MCF 10A (cell line): ENCODE data around the gene DNAJA2. TPM values are rescaled to one million over a fixed set of nuclear protein-coding genes. Genes with fewer than 3 reads are reported as not detected.

ENCODE experiments used
- BruUV-seq: library from RNA; stranded (reverse); fragments of 400-500 nt; replicated peaks from 2 replicates; lab custom pipeline; 2021; lab: Mats Ljungman, UMichigan
- CTCF ChIA-PET: fragments of 300-600 bp; sonication (Branson Sonifier 250); formaldehyde crosslinking; extraction: SDS; loops from one replicate; lab custom pipeline; 2021; ENCODE audit warnings: antibody characterized with exemption, inconsistent platforms; lab: Yijun Ruan, JAX
- POLR2A ChIA-PET: fragments of 300-600, 350-650 bp; sonication (Branson Sonifier 250); formaldehyde crosslinking; extraction: SDS; loops from one replicate; lab custom pipeline; 2020; ENCODE audit warnings: antibody characterized with exemption, inconsistent platforms; lab: Yijun Ruan, JAX
- DNase-seq: peaks from one replicate; pipeline ENCODE4 v3.0.0-alpha.2; 2018; ENCODE audit not compliant: unreplicated experiment
- H3K27ac Mint-ChIP-seq: one replicate; pipeline ENCODE4 v1.8.0; 2022; ENCODE audit warnings: mild to moderate bottlenecking, low read depth, mixed read lengths; ENCODE audit not compliant: unreplicated experiment
- H3K27me3 Mint-ChIP-seq: one replicate; pipeline ENCODE4 v1.8.0; 2022; ENCODE audit warnings: mixed read lengths; ENCODE audit not compliant: insufficient read depth, unreplicated experiment
- H3K36me3 Mint-ChIP-seq: one replicate; pipeline ENCODE4 v1.8.0; 2022; ENCODE audit warnings: mild to moderate bottlenecking, moderate library complexity, mixed read lengths; ENCODE audit not compliant: insufficient read depth, unreplicated experiment
- H3K4me1 Mint-ChIP-seq: one replicate; pipeline ENCODE4 v1.8.0; 2022; ENCODE audit warnings: mixed read lengths; ENCODE audit not compliant: insufficient read depth, unreplicated experiment
- H3K4me3 Mint-ChIP-seq: one replicate; pipeline ENCODE4 v1.8.0; 2022; ENCODE audit warnings: mild to moderate bottlenecking, moderate library complexity, mixed read lengths; ENCODE audit not compliant: unreplicated experiment
- H3K9me3 Mint-ChIP-seq: one replicate; pipeline ENCODE4 v1.8.0; 2022; ENCODE audit warnings: mixed read lengths; ENCODE audit not compliant: unreplicated experiment
- intact Hi-C: fragments of 100-400 bp; cut with micrococcal nuclease; formaldehyde crosslinking; loops from 2 replicates; pipeline ENCODE4 v1.14.1; 2022
- total RNA-seq: library from RNA; stranded (reverse); gene quantifications from 2 replicates; pipeline ENCODE4 v1.2.3, GENCODE V29; 2022
- TF ChIP-seq, protein P1 (sequence below): fragments of 200-600 bp; IDR thresholded peaks from one replicate; pipeline ENCODE4 v1.8.0; 2022; ENCODE audit warnings: antibody characterized with exemption, mild to moderate bottlenecking; ENCODE audit not compliant: unreplicated experiment

Gene DNAJA2
- total RNA-seq, 1 experiment from 2014 or later = 64.8 TPM

GRCh38 chr16:46906360-46907060 lies 67.0 kb downstream of the DNAJA2 start:
- intact Hi-C loops = no loop called here
- no peaks in the 10 kb centered on the region for H3K9me3 Mint-ChIP-seq
- no peak for DNase-seq
- POLR2A ChIA-PET = interaction anchor here (0.9 kb wide), 1 partner anchor 53 kb away, joined by 4 read pairs; no protein-coding TSS in a partner anchor
- no peaks in the 10 kb centered on the region for H3K27me3 Mint-ChIP-seq
- CTCF ChIA-PET = interaction anchor here (0.6 to 15.6 kb wide), 9 partner anchors 10 to 233 kb away, joined by 3 to 287 read pairs (median 5); no protein-coding TSS in a partner anchor
- H3K4me3 Mint-ChIP-seq = no peak overlapping the region
- BruUV-seq = no TSS peak
- no peak overlapping the region for H3K27ac Mint-ChIP-seq
- TF ChIP-seq, protein P1, sequence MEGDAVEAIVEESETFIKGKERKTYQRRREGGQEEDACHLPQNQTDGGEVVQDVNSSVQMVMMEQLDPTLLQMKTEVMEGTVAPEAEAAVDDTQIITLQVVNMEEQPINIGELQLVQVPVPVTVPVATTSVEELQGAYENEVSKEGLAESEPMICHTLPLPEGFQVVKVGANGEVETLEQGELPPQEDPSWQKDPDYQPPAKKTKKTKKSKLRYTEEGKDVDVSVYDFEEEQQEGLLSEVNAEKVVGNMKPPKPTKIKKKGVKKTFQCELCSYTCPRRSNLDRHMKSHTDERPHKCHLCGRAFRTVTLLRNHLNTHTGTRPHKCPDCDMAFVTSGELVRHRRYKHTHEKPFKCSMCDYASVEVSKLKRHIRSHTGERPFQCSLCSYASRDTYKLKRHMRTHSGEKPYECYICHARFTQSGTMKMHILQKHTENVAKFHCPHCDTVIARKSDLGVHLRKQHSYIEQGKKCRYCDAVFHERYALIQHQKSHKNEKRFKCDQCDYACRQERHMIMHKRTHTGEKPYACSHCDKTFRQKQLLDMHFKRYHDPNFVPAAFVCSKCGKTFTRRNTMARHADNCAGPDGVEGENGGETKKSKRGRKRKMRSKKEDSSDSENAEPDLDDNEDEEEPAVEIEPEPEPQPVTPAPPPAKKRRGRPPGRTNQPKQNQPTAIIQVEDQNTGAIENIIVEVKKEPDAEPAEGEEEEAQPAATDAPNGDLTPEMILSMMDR = no peak
- no peaks in the 10 kb centered on the region for H3K4me1 Mint-ChIP-seq
- H3K36me3 Mint-ChIP-seq = peaks cover 47% of the 10 kb centered on the region

Other genes with a start within 250 kb of the DNAJA2 start
- gene MYLK3, start 225.3 kb downstream of the DNAJA2 start, total RNA-seq = 0.05 TPM in 1 of 2 replicates, not detected in the other
- 11.5 and 13.5 TPM in 2 replicates for gene C16orf87, start 142.5 kb downstream of the DNAJA2 start, total RNA-seq
- 44.7 and 60.6 TPM in 2 replicates for gene GPT2, start 89.3 kb downstream of the DNAJA2 start, total RNA-seq
- 37.1 and 40.8 TPM in 2 replicates for gene NETO2, start 170.3 kb upstream of the DNAJA2 start, total RNA-seq